ENCODE results near the gene RCC1.

- TF ChIP-seq, protein P1, sequence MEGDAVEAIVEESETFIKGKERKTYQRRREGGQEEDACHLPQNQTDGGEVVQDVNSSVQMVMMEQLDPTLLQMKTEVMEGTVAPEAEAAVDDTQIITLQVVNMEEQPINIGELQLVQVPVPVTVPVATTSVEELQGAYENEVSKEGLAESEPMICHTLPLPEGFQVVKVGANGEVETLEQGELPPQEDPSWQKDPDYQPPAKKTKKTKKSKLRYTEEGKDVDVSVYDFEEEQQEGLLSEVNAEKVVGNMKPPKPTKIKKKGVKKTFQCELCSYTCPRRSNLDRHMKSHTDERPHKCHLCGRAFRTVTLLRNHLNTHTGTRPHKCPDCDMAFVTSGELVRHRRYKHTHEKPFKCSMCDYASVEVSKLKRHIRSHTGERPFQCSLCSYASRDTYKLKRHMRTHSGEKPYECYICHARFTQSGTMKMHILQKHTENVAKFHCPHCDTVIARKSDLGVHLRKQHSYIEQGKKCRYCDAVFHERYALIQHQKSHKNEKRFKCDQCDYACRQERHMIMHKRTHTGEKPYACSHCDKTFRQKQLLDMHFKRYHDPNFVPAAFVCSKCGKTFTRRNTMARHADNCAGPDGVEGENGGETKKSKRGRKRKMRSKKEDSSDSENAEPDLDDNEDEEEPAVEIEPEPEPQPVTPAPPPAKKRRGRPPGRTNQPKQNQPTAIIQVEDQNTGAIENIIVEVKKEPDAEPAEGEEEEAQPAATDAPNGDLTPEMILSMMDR (IDR thresholded peaks at IDR 0.05; ENCODE audit: low read depth, low read length): no peak
- no peak for TF ChIP-seq EZH2phosphoT487 (IDR thresholded peaks at IDR 0.05; ENCODE audit: low read depth)
Measured at GRCh38 chr1:28519946-28520725, 14.3 kb downstream of the RCC1 start.
